ENCODE results near the gene NOL3.

NOL3 gene

GRCh38 chr16:67190041-67190440 is 19.7 kb downstream of the NOL3 start, which contains the start of gene EXOC3L1:
Gene EXOC3L1, minus strand, starts transcription at chr16:67190136. Its CDS starts 460 bp downstream, at chr16:67189676.
- no peak for DNase-seq (ENCODE audit: low read depth)

- DNase-seq (ENCODE audit: low read depth): no peak
Observed at GRCh38 chr16:67190448-67191399, 20.4 kb downstream of the NOL3 start.

GRCh38 chr16:67191411-67191994 is 21.2 kb downstream of the NOL3 start:
- DNase-seq (ENCODE audit: low read depth): no peak

GRCh38 chr16:67191995-67192681 is 21.8 kb downstream of the NOL3 start, which contains the start of gene E2F4:
Gene E2F4, plus strand, starts transcription at chr16:67192155. Its CDS starts 73 bp downstream, at chr16:67192228.
- DNase-seq (ENCODE audit: low read depth): peak; percentile 77

GRCh38 chr16:67192781-67193361 is 22.5 kb downstream of the NOL3 start:
- no peak for DNase-seq (ENCODE audit: low read depth)

GRCh38 chr16:67193536-67193935 is 23.2 kb downstream of the NOL3 start:
- DNase-seq (ENCODE audit: low read depth): no peak

GRCh38 chr16:67194260-67194659 is 23.9 kb downstream of the NOL3 start:
- no peak for DNase-seq (ENCODE audit: low read depth)

GRCh38 chr16:67195676-67196075 is 25.3 kb downstream of the NOL3 start:
- no peak for DNase-seq (ENCODE audit: low read depth)

- no peak for DNase-seq (ENCODE audit: low read depth)
Observed at GRCh38 chr16:67196881-67197280, 26.5 kb downstream of the NOL3 start.

GRCh38 chr16:67197704-67198103 is 27.4 kb downstream of the NOL3 start:
- DNase-seq (ENCODE audit: low read depth): no peak

GRCh38 chr16:67198238-67198734 is 27.9 kb downstream of the NOL3 start:
- no peak for DNase-seq (ENCODE audit: low read depth)

GRCh38 chr16:67199011-67199807 is 28.9 kb downstream of the NOL3 start, which contains the start of gene ELMO3:
Gene ELMO3, plus strand, starts transcription at chr16:67199131. Its CDS starts 196 bp downstream, at chr16:67199327.
- no peak for DNase-seq (ENCODE audit: low read depth)

GRCh38 chr16:67199808-67200198 is 29.5 kb downstream of the NOL3 start:
- DNase-seq (ENCODE audit: low read depth): no peak

GRCh38 chr16:67200491-67200890 is 30.2 kb downstream of the NOL3 start:
- DNase-seq (ENCODE audit: low read depth): no peak

- DNase-seq (ENCODE audit: low read depth): no peak
Observed at GRCh38 chr16:67201411-67202345, 31.3 kb downstream of the NOL3 start.

GRCh38 chr16:67202426-67202825 is 32.1 kb downstream of the NOL3 start:
- no peak for DNase-seq (ENCODE audit: low read depth)

- no peak for DNase-seq (ENCODE audit: low read depth)
Observed at GRCh38 chr16:67202956-67203493, 32.7 kb downstream of the NOL3 start.

GRCh38 chr16:67204076-67204475 is 33.7 kb downstream of the NOL3 start:
- no peak for DNase-seq (ENCODE audit: low read depth)

GRCh38 chr16:67206129-67206837 is 35.9 kb downstream of the NOL3 start:
- no peak for DNase-seq (ENCODE audit: low read depth)
